ENCODE data around the gene DGKD.

DGKD gene

GRCh38 chr2:233352141-233352842 is 2.0 kb upstream of the DGKD start:
- peaks cover 67% of the 10 kb centered on the region for H3K4me1 Mint-ChIP-seq
- no peaks in the 10 kb centered on the region for H3K9me3 Mint-ChIP-seq
- peaks cover 2% of the 10 kb centered on the region for H3K36me3 Mint-ChIP-seq
- H3K4me3 Mint-ChIP-seq, result no peak overlapping the region
- H3K27me3 Mint-ChIP-seq, result no peaks in the 10 kb centered on the region
- peak overlapping the region; percentile 68 for H3K27ac Mint-ChIP-seq

- peak overlapping the region; percentile 89 for H3K4me3 Mint-ChIP-seq
- H3K27ac Mint-ChIP-seq, result peak overlapping the region; percentile 73
- H3K27me3 Mint-ChIP-seq, result no peaks in the 10 kb centered on the region
- H3K36me3 Mint-ChIP-seq, result peaks cover 2% of the 10 kb centered on the region
- peaks cover 76% of the 10 kb centered on the region for H3K4me1 Mint-ChIP-seq
- no peaks in the 10 kb centered on the region for H3K9me3 Mint-ChIP-seq
These were observed 1.1 kb upstream of the DGKD start for GRCh38 chr2:233353101-233353768.

- Mint-ChIP-seq H3K4me3 (no peak overlapping the region), H3K9me3 (no peaks in the 10 kb centered on the region), H3K27ac (no peak overlapping the region)
These were observed 218 bp downstream of the DGKD start for GRCh38 chr2:233354500-233354924.

GRCh38 chr2:233354971-233355574 is 779 bp downstream of the DGKD start:
- Mint-ChIP-seq H3K9me3 (no peaks in the 10 kb centered on the region), H3K4me3 (peak overlapping the region; percentile 93), H3K27me3 (no peaks in the 10 kb centered on the region), H3K4me1 (peaks cover 81% of the 10 kb centered on the region), H3K27ac (peak overlapping the region; percentile 82), H3K36me3 (peaks cover 8% of the 10 kb centered on the region)

More at GRCh38 chr2:233354500-233354924, 218 bp downstream of the DGKD start:
- no peaks in the 10 kb centered on the region for H3K27me3 Mint-ChIP-seq
- peaks cover 4% of the 10 kb centered on the region for H3K36me3 Mint-ChIP-seq
- peaks cover 79% of the 10 kb centered on the region for H3K4me1 Mint-ChIP-seq

GRCh38 chr2:233355916-233356315 is 1.6 kb downstream of the DGKD start:
- H3K4me1 Mint-ChIP-seq, result peaks cover 79% of the 10 kb centered on the region

GRCh38 chr2:233356546-233357308 is 2.4 kb downstream of the DGKD start:
- H3K4me3 Mint-ChIP-seq, result peak overlapping the region; percentile 93
- peaks cover 8% of the 10 kb centered on the region for H3K36me3 Mint-ChIP-seq
- peak overlapping the region; percentile 30 for H3K27ac Mint-ChIP-seq

More at GRCh38 chr2:233355916-233356315, 1.6 kb downstream of the DGKD start:
- Mint-ChIP-seq H3K27ac (peak overlapping the region; percentile 82), H3K36me3 (peaks cover 8% of the 10 kb centered on the region), H3K9me3 (no peaks in the 10 kb centered on the region), H3K27me3 (no peaks in the 10 kb centered on the region), H3K4me3 (peak overlapping the region; percentile 93)

DNA sequence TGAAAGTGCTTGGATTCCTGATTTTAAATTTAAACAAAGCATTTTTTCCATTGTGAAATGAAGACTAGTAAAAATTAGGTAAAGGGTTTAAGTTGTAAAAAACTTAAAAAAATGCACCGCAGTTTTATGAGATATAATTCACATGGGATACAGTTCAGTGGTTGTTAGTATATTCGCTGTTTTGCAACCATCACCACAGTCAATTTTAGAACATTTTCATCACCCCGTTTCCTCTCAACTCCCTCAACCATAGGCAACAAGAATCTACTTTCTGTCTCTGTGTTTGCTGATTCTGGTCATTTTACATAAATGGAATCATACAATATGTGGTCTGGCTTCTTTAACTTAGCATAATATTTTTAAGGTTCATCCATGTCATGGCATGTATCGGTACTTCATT is 4.0 kb downstream of the DGKD start:
- Mint-ChIP-seq H3K4me1 (peaks cover 75% of the 10 kb centered on the region), H3K4me3 (peak overlapping the region; percentile 5), H3K9me3 (no peaks in the 10 kb centered on the region), H3K27ac (no peak overlapping the region), H3K27me3 (no peaks in the 10 kb centered on the region), H3K36me3 (peaks cover 12% of the 10 kb centered on the region)

More at GRCh38 chr2:233356546-233357308, 2.4 kb downstream of the DGKD start:
- no peaks in the 10 kb centered on the region for H3K9me3 Mint-ChIP-seq
- peaks cover 78% of the 10 kb centered on the region for H3K4me1 Mint-ChIP-seq
- H3K27me3 Mint-ChIP-seq, result no peaks in the 10 kb centered on the region

DNA sequence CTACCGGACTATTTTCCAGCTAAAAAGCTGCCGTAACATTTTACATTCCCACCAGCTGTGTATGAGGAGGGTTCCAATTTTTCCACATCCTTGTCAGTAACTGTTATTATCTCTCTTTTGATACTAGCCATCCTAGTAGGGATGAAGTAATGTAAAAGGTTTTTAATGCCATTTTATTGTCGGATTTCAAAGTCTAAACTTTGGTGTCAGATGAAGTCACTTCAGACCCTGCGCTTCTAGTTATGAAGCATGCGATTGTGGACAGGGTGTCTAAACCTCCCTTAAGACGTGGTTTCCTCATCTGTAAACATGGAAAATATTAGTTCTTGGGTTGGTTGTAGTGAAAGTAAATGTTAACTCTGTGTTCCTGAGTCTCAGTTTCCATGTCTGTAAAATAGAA is 4.7 kb downstream of the DGKD start:
- Mint-ChIP-seq H3K4me3 (peak overlapping the region; percentile 5), H3K4me1 (peaks cover 72% of the 10 kb centered on the region), H3K36me3 (peaks cover 16% of the 10 kb centered on the region), H3K27ac (peak overlapping the region; percentile 21), H3K27me3 (no peaks in the 10 kb centered on the region), H3K9me3 (no peaks in the 10 kb centered on the region)

- Mint-ChIP-seq H3K4me1 (peaks cover 77% of the 10 kb centered on the region), H3K27ac (peak overlapping the region; percentile 30), H3K9me3 (no peaks in the 10 kb centered on the region), H3K4me3 (no peak overlapping the region), H3K36me3 (peaks cover 20% of the 10 kb centered on the region), H3K27me3 (no peaks in the 10 kb centered on the region)
These were observed 5.5 kb downstream of the DGKD start for GRCh38 chr2:233359823-233360222.

DNA sequence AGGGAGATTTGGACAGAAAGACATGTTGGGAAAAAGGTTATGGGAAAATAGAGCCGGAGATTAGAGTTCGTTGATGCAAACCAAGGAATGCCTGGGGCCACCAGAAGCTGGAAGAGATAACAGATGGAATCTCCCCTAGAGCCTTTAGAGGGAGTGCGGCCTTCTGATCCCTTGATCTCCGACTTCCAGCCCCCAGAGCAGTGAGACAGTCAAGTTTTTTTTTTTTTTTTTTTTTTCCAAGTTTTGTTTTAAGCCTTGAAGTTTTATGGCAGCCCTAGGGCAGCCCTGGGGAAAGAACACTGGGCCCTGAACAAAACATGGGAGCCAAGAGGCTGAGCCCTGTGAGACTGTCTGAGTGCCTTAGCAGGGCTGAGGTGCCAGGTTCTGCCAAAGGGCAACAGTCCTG is 6.5 kb downstream of the DGKD start:
- H3K27ac Mint-ChIP-seq, result peak overlapping the region; percentile 0
- H3K27me3 Mint-ChIP-seq, result no peaks in the 10 kb centered on the region
- H3K9me3 Mint-ChIP-seq, result no peaks in the 10 kb centered on the region
- no peak overlapping the region for H3K4me3 Mint-ChIP-seq
- peaks cover 22% of the 10 kb centered on the region for H3K36me3 Mint-ChIP-seq
- peaks cover 75% of the 10 kb centered on the region for H3K4me1 Mint-ChIP-seq

DNA sequence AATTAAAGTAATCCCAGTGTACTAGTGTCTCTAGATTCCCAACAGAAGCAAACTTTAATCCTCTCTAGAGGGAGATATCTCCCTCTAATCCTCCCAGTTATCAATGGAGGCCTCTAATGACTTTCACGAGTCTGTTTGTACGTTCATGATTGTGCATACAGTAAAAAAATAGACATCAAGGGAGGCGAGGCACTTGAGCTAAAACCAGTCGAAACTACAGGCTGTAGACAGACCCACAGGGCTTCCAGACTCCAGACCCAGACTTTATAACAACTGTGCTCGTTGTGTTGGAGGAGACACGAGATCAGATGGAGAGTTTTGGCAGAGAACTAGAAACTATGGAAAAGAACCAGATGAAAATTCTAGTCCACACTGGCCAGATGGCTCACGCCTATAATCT is 7.0 kb downstream of the DGKD start:
- Mint-ChIP-seq H3K9me3 (no peaks in the 10 kb centered on the region), H3K27ac (peak overlapping the region; percentile 30), H3K4me1 (peaks cover 75% of the 10 kb centered on the region), H3K4me3 (no peak overlapping the region), H3K36me3 (peaks cover 24% of the 10 kb centered on the region), H3K27me3 (no peaks in the 10 kb centered on the region)

DNA sequence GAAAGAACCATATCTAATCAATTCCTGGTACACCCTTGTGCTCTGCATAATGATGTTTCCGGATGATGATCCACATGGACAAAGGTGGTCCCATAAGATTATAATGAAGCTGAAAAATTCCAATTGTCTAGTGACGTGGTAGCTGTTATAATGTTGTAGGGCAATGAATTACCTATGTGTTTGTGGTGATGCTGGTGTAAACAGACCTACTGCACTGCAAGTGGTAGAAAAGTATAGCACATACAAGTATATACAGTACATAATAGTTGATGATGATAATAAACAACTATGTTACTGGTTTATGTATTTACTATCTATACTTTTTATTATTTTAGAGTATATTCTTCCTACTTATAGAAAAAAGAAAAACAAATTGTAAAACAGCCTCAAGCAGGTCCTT is 8.4 kb downstream of the DGKD start:
- peaks cover 22% of the 10 kb centered on the region for H3K36me3 Mint-ChIP-seq
- no peak overlapping the region for H3K27ac Mint-ChIP-seq
- no peak overlapping the region for H3K4me3 Mint-ChIP-seq
- H3K27me3 Mint-ChIP-seq, result no peaks in the 10 kb centered on the region
- H3K4me1 Mint-ChIP-seq, result peaks cover 65% of the 10 kb centered on the region
- no peaks in the 10 kb centered on the region for H3K9me3 Mint-ChIP-seq

DNA sequence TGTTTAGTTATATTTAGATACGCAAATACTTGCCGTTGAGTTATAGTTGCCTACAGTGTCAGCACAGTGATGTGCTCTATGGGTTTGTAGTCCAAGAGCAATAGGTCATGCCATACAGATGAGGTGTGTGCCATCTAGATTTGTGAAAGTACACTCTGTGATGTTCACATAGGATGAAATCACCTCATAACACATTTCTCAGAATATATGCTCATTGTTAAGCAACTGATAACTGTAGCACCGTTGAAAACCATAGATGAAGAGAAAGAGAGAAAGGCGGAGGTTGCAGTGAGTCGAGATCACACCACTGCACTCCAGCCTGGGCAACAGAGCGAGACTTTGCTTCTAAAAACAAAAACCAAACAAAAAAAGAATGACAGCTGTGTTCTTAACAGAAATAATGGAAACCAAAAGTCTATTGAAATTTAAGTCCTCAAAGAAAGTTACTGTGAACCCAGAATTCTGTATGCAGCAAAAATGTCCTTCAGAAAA is 9.5 kb downstream of the DGKD start:
- peak overlapping the region; percentile 14 for H3K27ac Mint-ChIP-seq

GRCh38 chr2:233365861-233366520 is 11.7 kb downstream of the DGKD start:
- peaks cover 17% of the 10 kb centered on the region for H3K36me3 Mint-ChIP-seq
- peak overlapping the region; percentile 31 for H3K27ac Mint-ChIP-seq
- no peaks in the 10 kb centered on the region for H3K9me3 Mint-ChIP-seq

More for the DNA sequence above, 9.5 kb downstream of the DGKD start:
- no peak overlapping the region for H3K4me3 Mint-ChIP-seq
- H3K4me1 Mint-ChIP-seq, result peaks cover 59% of the 10 kb centered on the region
- no peaks in the 10 kb centered on the region for H3K27me3 Mint-ChIP-seq
- no peaks in the 10 kb centered on the region for H3K9me3 Mint-ChIP-seq
- peaks cover 22% of the 10 kb centered on the region for H3K36me3 Mint-ChIP-seq

GRCh38 chr2:233367586-233367985 is 13.3 kb downstream of the DGKD start:
- no peaks in the 10 kb centered on the region for H3K27me3 Mint-ChIP-seq
- H3K4me1 Mint-ChIP-seq, result peaks cover 57% of the 10 kb centered on the region
- no peak overlapping the region for H3K27ac Mint-ChIP-seq
- H3K36me3 Mint-ChIP-seq, result peaks cover 17% of the 10 kb centered on the region
- H3K4me3 Mint-ChIP-seq, result no peak overlapping the region
- no peaks in the 10 kb centered on the region for H3K9me3 Mint-ChIP-seq

More at GRCh38 chr2:233365861-233366520, 11.7 kb downstream of the DGKD start:
- H3K4me3 Mint-ChIP-seq, result no peak overlapping the region
- H3K4me1 Mint-ChIP-seq, result peaks cover 59% of the 10 kb centered on the region
- no peaks in the 10 kb centered on the region for H3K27me3 Mint-ChIP-seq

Data from activated naive CD4-positive, alpha-beta T cell treated with anti-CD3 and anti-CD28 coated beads, Interleukin-2, amount 50 U/mL, for 24 hours (primary cell).